Sigmoid colon (tissue), 4 donors: ENCODE measurements around the gene SLC49A4.

Experiments
- CTCF ChIP-seq, 4 experiments: fragments of 450-650 bp in 3 of 4; fragments of 200-600 bp in 1 of 4; IDR thresholded peaks; one replicate each; pipeline ENCODE4 v1.5.1; 2016 to 2019; ENCODE audit warnings: antibody characterized with exemption in 4 of 4, mild to moderate bottlenecking in 3 of 4, moderate library complexity in 2 of 4
- EP300 ChIP-seq, 4 donors: sonication (generic); formaldehyde crosslinking; IDR thresholded peaks; one replicate each; pipeline ENCODE4 v1.6.1; 2017; ENCODE audit warnings: antibody characterized with exemption in 4 of 4
- POLR2A ChIP-seq, 2 donors: fragments of 450-650 bp; IDR thresholded peaks; one replicate each; pipeline ENCODE4 v1.6.1; 2016; ENCODE audit warnings: antibody characterized with exemption in 2 of 2, mild to moderate bottlenecking in 2 of 2, moderate library complexity in 2 of 2
- POLR2AphosphoS5 ChIP-seq, 4 donors: sonication (generic); formaldehyde crosslinking; IDR thresholded peaks; one replicate each; pipeline ENCODE4 v1.6.1; 2017; ENCODE audit warnings: antibody characterized with exemption in 4 of 4

- no peak for TF ChIP-seq POLR2A (IDR thresholded peaks at IDR 0.05)
- no peak for TF ChIP-seq POLR2AphosphoS5 (IDR thresholded peaks at IDR 0.05)
- TF ChIP-seq CTCF (IDR thresholded peaks at IDR 0.05) = no peak
- no peak for TF ChIP-seq EP300 (IDR thresholded peaks at IDR 0.05)
These were observed 28.4 kb upstream of the SLC49A4 start for GRCh38 chr3:122766430-122766829.
